Testis (tissue), 2 donors: ENCODE measurements around the gene NPM3.

Experiments used
- POLR2A ChIP-seq: fragments of 450-650 bp; IDR thresholded peaks from one replicate; pipeline ENCODE4 v1.6.1; 2017; ENCODE audit warnings: antibody characterized with exemption, mild to moderate bottlenecking, moderate library complexity
- TF ChIP-seq, protein P1 (sequence below), 3 experiments: fragments of 450-650 bp in 2 of 3; fragments of 200-600 bp in 1 of 3; sonication (generic) in 1 of 3; IDR thresholded peaks; one replicate each; pipeline ENCODE4 v1.5.1; 2016 to 2019; ENCODE audit warnings: antibody characterized with exemption in 3 of 3, mild to moderate bottlenecking in 2 of 3, moderate library complexity in 1 of 3

GRCh38 chr10:101785801-101786200 is 2.6 kb upstream of the NPM3 start:
- TF ChIP-seq, protein P1, sequence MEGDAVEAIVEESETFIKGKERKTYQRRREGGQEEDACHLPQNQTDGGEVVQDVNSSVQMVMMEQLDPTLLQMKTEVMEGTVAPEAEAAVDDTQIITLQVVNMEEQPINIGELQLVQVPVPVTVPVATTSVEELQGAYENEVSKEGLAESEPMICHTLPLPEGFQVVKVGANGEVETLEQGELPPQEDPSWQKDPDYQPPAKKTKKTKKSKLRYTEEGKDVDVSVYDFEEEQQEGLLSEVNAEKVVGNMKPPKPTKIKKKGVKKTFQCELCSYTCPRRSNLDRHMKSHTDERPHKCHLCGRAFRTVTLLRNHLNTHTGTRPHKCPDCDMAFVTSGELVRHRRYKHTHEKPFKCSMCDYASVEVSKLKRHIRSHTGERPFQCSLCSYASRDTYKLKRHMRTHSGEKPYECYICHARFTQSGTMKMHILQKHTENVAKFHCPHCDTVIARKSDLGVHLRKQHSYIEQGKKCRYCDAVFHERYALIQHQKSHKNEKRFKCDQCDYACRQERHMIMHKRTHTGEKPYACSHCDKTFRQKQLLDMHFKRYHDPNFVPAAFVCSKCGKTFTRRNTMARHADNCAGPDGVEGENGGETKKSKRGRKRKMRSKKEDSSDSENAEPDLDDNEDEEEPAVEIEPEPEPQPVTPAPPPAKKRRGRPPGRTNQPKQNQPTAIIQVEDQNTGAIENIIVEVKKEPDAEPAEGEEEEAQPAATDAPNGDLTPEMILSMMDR (IDR thresholded peaks at IDR 0.05): no peak
- no peak for TF ChIP-seq POLR2A
